H9 (cell line): ENCODE results near the gene ARSG. TPM values are rescaled to one million over a fixed set of nuclear protein-coding genes. Genes with fewer than 3 reads are reported as not detected.

Experiments
- DNase-seq: peaks from one replicate; pipeline ENCODE4 v3.0.0-alpha.2; 2017
- H2AFZ ChIP-seq: one replicate; pipeline ENCODE4 v1.6.1; 2013; ENCODE audit warnings: mild to moderate bottlenecking, low read length, control low read depth, moderate library complexity
- H2AK5ac ChIP-seq: 2 replicates; pipeline ENCODE4 v1.6.1; 2013; ENCODE audit warnings: low read length, control low read depth, mixed read lengths; ENCODE audit not compliant: insufficient read length
- H2BK120ac ChIP-seq: one replicate; pipeline ENCODE4 v1.6.1; 2013; ENCODE audit warnings: low read depth, mild to moderate bottlenecking, low read length, control low read depth, inconsistent platforms; ENCODE audit not compliant: poor library complexity, severe bottlenecking
- H2BK12ac ChIP-seq: 2 replicates; pipeline ENCODE4 v1.6.1; 2013; ENCODE audit warnings: low read length, control low read depth, mixed read lengths, low read depth; ENCODE audit not compliant: insufficient read length
- H2BK15ac ChIP-seq: 2 replicates; pipeline ENCODE4 v1.6.1; 2013; ENCODE audit warnings: low read depth, low read length, control low read depth
- H2BK20ac ChIP-seq: one replicate; pipeline ENCODE4 v1.6.1; 2013; ENCODE audit warnings: low read depth, mild to moderate bottlenecking, low read length, control low read depth, inconsistent platforms; ENCODE audit not compliant: poor library complexity, severe bottlenecking
- H2BK5ac ChIP-seq: 2 replicates; pipeline ENCODE4 v1.6.1; 2013; ENCODE audit warnings: low read length, control low read depth, mixed read lengths; ENCODE audit not compliant: insufficient read length
- H3K14ac ChIP-seq: 2 replicates; pipeline ENCODE4 v1.6.1; 2013; ENCODE audit warnings: low read length, control low read depth; ENCODE audit not compliant: insufficient read depth
- H3K18ac ChIP-seq: 2 replicates; pipeline ENCODE4 v1.6.1; 2013; ENCODE audit warnings: low read depth, mild to moderate bottlenecking, mixed read lengths, low read length, control low read depth; ENCODE audit not compliant: insufficient read length
- H3K23ac ChIP-seq: 2 replicates; pipeline ENCODE4 v1.6.1; 2013; ENCODE audit warnings: low read length, control low read depth, mixed read lengths, low read depth; ENCODE audit not compliant: insufficient read length
- H3K23me2 ChIP-seq: 2 replicates; pipeline ENCODE4 v1.6.1; 2013; ENCODE audit warnings: low read depth, mild to moderate bottlenecking, mixed read lengths, low read length, control low read depth; ENCODE audit not compliant: insufficient read length, poor library complexity, severe bottlenecking
- H3K27ac ChIP-seq: 2 replicates; pipeline ENCODE4 v1.5.1; 2013; ENCODE audit warnings: low read length, control low read depth, mixed read lengths, low read depth; ENCODE audit not compliant: insufficient read length
- H3K27me3 ChIP-seq: 2 replicates; pipeline ENCODE4 v1.6.1; 2013; ENCODE audit warnings: low read length, control low read depth, inconsistent platforms; ENCODE audit not compliant: insufficient read depth
- H3K4ac ChIP-seq: 2 replicates; pipeline ENCODE4 v1.6.1; 2013; ENCODE audit warnings: low read depth, mild to moderate bottlenecking, control low read depth, inconsistent platforms, low read length, moderate library complexity
- H3K4me1 ChIP-seq: 2 replicates; pipeline ENCODE4 v1.6.1; 2013; ENCODE audit warnings: low read length, control low read depth, inconsistent platforms; ENCODE audit not compliant: insufficient read depth
- H3K4me2 ChIP-seq: 2 replicates; pipeline ENCODE4 v1.6.1; 2013; ENCODE audit warnings: low read length, control low read depth, mixed read lengths; ENCODE audit not compliant: insufficient read length, insufficient read depth
- H3K56ac ChIP-seq: 2 replicates; pipeline ENCODE4 v1.6.1; 2013; ENCODE audit warnings: low read depth, mild to moderate bottlenecking, mixed read lengths, low read length, control low read depth; ENCODE audit not compliant: insufficient read length
- H3K79me1 ChIP-seq: 2 replicates; pipeline ENCODE4 v1.6.1; 2013; ENCODE audit warnings: low read depth, mild to moderate bottlenecking, moderate library complexity, low read length, control low read depth, inconsistent platforms; ENCODE audit not compliant: insufficient read depth, poor library complexity, severe bottlenecking
- H3K79me2 ChIP-seq: 2 replicates; pipeline ENCODE4 v1.6.1; 2013; ENCODE audit warnings: low read length, control low read depth, inconsistent platforms; ENCODE audit not compliant: insufficient read depth
- H3K9ac ChIP-seq: 2 replicates; pipeline ENCODE4 v1.6.1; 2013; ENCODE audit warnings: low read length, control low read depth, mixed read lengths; ENCODE audit not compliant: insufficient read length; ENCODE audit errors: extremely low read depth
- H3K9me3 ChIP-seq: one replicate; pipeline ENCODE4 v1.6.1; 2013; ENCODE audit warnings: low read depth, low read length, inconsistent platforms; ENCODE audit not compliant: control insufficient read depth
- H3T11ph ChIP-seq: one replicate; pipeline ENCODE4 v1.6.1; 2013; ENCODE audit warnings: mild to moderate bottlenecking, low read length, control low read depth, inconsistent platforms
- H4K20me1 ChIP-seq: one replicate; pipeline ENCODE4 v1.6.1; 2013; ENCODE audit not compliant: control insufficient read depth, insufficient read length, insufficient read depth
- H4K5ac ChIP-seq: 2 replicates; pipeline ENCODE4 v1.6.1; 2013; ENCODE audit warnings: low read depth, mild to moderate bottlenecking, mixed read lengths, low read length, control low read depth; ENCODE audit not compliant: insufficient read length
- H4K8ac ChIP-seq: replicated peaks from 2 replicates; pipeline ENCODE4 v1.6.1; 2013; ENCODE audit warnings: low read length, control low read depth, mixed read lengths, low read depth; ENCODE audit not compliant: insufficient read length
- H4K91ac ChIP-seq: 2 replicates; pipeline ENCODE4 v1.6.1; 2013; ENCODE audit warnings: low read depth, mild to moderate bottlenecking, moderate library complexity, mixed read lengths, low read length, control low read depth; ENCODE audit not compliant: insufficient read length
- H3K27ac Mint-ChIP-seq, 3 experiments: 2 replicates in 2 of 3; 3 replicates in 1 of 3; pipeline ENCODE4 v1.8.0; 2020 to 2021; ENCODE audit warnings: mixed read lengths in 3 of 3, mild to moderate bottlenecking in 1 of 3, moderate library complexity in 1 of 3
- H3K27me3 Mint-ChIP-seq: 2 replicates; pipeline ENCODE4 v1.8.0; 2021; ENCODE audit warnings: low read depth, mild to moderate bottlenecking, moderate library complexity, mixed read lengths
- H3K36me3 Mint-ChIP-seq, 3 experiments: 2 replicates in 2 of 3; 3 replicates in 1 of 3; pipeline ENCODE4 v1.8.0; 2020 to 2021; ENCODE audit warnings: low read depth in 3 of 3, mixed read lengths in 3 of 3; ENCODE audit not compliant: insufficient read depth in 1 of 3
- H3K4me1 Mint-ChIP-seq, 2 experiments: 2 replicates each; pipeline ENCODE4 v1.8.0; 2020; ENCODE audit warnings: mixed read lengths in 2 of 2
- H3K4me3 Mint-ChIP-seq, 2 experiments: 2 replicates in 1 of 2; 3 replicates in 1 of 2; pipeline ENCODE4 v1.8.0; 2020 to 2021; ENCODE audit warnings: mild to moderate bottlenecking in 2 of 2, mixed read lengths in 2 of 2, moderate library complexity in 1 of 2
- H3K9me3 Mint-ChIP-seq, 2 experiments: 2 replicates in 1 of 2; 3 replicates in 1 of 2; pipeline ENCODE4 v1.8.0; 2020; ENCODE audit warnings: mild to moderate bottlenecking in 2 of 2, mixed read lengths in 2 of 2, moderate library complexity in 1 of 2
- CTCF ChIP-seq: fragments of 200-600 bp; sonication (generic); conservative IDR thresholded peaks from 3 replicates; pipeline ENCODE4 v1.8.0; 2021; ENCODE audit warnings: antibody characterized with exemption, mild to moderate bottlenecking
- WGBS: extraction: QIAGEN DNeasy Blood & Tissue Kit; methylation state at CpG from one replicate; pipeline ENCODE4 v1.1.7; 2013; ENCODE audit warnings: missing lambda C conversion rate, low lambda C conversion rate, mixed read lengths; ENCODE audit not compliant: insufficient read length; ENCODE audit errors: extremely low coverage; 5-methylcytosine and 5-hydroxymethylcytosine counted together
- total RNA-seq: library from RNA; stranded (reverse); gene quantifications from 2 replicates; pipeline ENCODE4 v1.2.1, GENCODE V29; 2021

ARSG gene
- total RNA-seq, 1 experiment from 2014 or later: 3.6 TPM

- Histone ChIP-seq H3K4me2 (peak overlapping the region; percentile 15), H3K27ac (no peak overlapping the region), H3K27me3 (no peaks in the 10 kb centered on the region), H4K91ac (no peak overlapping the region), H3K18ac (peak overlapping the region; percentile 5), H3K14ac (peak overlapping the region; percentile 51), H3K23ac (no peak overlapping the region), H2BK5ac (no peak overlapping the region), H2AK5ac (no peak overlapping the region), H2BK20ac (no peak overlapping the region), H3K79me1 (no peaks in the 10 kb centered on the region), H3K56ac (no peak overlapping the region), H4K20me1 (no peaks in the 10 kb centered on the region), H2BK120ac (no peak overlapping the region), H3K9ac (no peak overlapping the region), H3K4me1 (peaks cover 2% of the 10 kb centered on the region; the same call in 1 of the 2 replicates), H3T11ph (no peak overlapping the region), H4K5ac (no peak overlapping the region), H3K79me2 (no peaks in the 10 kb centered on the region), H3K23me2 (no peaks in the 10 kb centered on the region), H2BK12ac (no peak overlapping the region), H3K4ac (no peak overlapping the region), H4K8ac (no peak overlapping the region), H2AFZ (no peak overlapping the region), H3K9me3 (no peaks in the 10 kb centered on the region), H2BK15ac (no peak overlapping the region)
- Mint-ChIP-seq H3K27me3 (peaks cover 3% of the 10 kb centered on the region), H3K9me3 (no peaks in the 10 kb centered on the region), H3K27ac (peak overlapping the region; percentile 71 to 89 (median 82)), H3K4me1 (peaks cover 21 to 26% of the 10 kb centered on the region in 2 experiments), H3K36me3 (no peaks in the 10 kb centered on the region; a peak in 1 of 7 replicates), H3K4me3 (peak overlapping the region; percentile 21 to 38; a peak in 3 of 5 replicates)
- DNase-seq: peak; percentile 66
- no CpG with 5 or more reads among the region's 21 CpGs for WGBS
- no peak for TF ChIP-seq CTCF
Observed at GRCh38 chr17:68378268-68379176, 87.2 kb downstream of the ARSG start.
